CD4-positive, alpha-beta T cell treated with Interleukin-2 at 100 ng/mL for 4 hours (primary cell): ENCODE results near the gene CSNK1A1.
"Not testable (repeated sequence)": the region's sequence is repeated elsewhere in the genome, so short reads cannot be mapped to it uniquely, and the experiment has no call there.

Experiments used
- DNase-seq: peaks from one replicate; pipeline ENCODE4 v3.0.0-alpha.2; 2020; ENCODE audit warnings: low spot score

CSNK1A1 gene

GRCh38 chr5:149490599-149491485, 60.4 kb downstream of the CSNK1A1 start:
- DNase-seq = no peak

- DNase-seq = no peak
Measured at GRCh38 chr5:149489605-149490037, 61.6 kb downstream of the CSNK1A1 start.

DNA sequence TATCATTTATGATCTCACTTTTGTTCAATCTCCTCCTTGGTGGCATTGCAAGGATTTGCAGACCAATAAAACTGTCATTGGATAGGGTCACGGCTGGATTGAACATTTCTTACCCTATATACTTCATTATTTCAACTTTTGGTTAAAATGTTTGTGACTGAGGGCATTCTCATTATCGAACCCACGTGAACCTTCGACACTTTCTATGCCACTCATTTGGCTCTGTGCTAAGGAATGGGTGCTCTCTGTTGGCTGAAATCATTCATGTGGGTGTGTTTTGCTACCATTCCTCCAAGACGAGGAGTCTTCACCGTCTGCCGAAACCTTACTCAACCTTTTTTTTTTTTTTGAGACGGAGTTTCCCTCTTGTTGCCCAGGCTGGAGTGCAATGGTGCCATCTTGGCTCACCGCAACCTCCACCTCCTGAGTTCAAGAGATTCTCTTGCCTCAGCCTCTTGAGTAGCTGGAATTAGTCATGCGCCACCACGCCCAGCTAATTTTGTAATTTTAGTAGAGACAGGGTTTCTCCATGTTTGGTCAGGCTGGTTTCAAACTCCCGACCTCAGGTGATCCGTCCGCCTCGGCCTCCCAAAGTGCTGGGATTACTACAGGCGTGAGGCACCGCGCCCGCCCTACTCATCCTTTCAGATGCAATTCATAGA, 62.5 kb downstream of the CSNK1A1 start:
- no peak for DNase-seq

DNA sequence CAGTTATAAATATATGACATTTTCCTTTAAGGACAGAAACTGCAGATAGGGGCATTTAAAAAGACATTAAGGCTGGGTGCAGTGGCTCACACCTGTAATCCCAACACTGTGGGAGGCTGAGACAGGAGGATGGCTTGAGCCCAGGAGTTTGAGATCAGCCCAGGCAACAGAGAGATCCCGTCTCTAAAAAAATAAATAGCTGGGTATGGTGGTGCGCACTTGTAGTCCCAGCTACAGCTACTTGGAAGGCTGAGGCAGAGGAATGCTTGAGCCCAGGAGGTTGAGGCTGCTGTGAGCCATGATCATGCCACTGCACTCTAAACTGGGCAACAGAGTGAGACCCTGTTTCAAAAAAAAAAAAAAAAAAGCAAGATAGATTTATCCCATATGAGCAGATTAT, 63.6 kb downstream of the CSNK1A1 start:
- no peak for DNase-seq

DNA sequence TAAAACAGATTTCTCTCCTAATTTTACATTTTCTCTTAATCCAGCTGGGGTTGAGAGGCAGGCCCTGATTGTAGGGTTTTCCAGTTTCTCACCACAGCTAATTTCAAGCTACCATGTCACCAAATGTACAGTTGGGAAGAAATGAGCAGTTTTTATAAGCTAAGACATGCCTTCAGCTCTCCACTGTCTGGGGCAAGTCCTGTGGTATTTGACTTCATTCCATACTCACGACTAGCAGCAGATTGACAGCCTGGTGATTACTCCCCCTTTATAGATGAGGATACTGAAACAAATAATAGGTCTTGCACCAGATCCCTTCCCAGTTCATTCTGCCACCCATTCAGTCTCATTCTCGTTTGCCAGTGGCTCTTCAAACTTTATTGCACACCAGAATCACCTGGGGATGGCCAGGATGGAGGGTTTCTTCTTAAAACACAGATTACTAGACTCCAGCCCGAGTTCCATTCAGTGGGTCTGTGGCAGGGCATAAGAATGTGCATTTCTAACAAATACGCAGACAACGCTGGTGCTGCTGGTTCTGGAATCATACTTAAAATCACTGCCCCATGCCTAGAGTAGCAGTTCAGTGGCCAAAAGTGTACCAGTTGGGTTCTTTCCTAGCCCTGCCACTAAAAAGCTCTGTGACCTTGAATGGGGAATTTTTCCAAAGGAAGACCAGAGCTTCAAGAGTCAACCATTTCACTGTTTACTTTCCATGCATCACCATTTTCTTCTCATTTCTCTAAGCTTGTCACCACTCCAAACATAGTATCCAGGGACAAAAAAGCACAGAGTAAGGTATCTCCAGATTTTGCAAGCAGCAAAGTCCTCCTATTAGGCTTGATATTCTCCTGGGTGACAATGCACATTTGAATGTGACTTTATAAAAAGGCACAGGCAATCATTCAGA, 64.3 kb downstream of the CSNK1A1 start:
- DNase-seq = no peak

DNA sequence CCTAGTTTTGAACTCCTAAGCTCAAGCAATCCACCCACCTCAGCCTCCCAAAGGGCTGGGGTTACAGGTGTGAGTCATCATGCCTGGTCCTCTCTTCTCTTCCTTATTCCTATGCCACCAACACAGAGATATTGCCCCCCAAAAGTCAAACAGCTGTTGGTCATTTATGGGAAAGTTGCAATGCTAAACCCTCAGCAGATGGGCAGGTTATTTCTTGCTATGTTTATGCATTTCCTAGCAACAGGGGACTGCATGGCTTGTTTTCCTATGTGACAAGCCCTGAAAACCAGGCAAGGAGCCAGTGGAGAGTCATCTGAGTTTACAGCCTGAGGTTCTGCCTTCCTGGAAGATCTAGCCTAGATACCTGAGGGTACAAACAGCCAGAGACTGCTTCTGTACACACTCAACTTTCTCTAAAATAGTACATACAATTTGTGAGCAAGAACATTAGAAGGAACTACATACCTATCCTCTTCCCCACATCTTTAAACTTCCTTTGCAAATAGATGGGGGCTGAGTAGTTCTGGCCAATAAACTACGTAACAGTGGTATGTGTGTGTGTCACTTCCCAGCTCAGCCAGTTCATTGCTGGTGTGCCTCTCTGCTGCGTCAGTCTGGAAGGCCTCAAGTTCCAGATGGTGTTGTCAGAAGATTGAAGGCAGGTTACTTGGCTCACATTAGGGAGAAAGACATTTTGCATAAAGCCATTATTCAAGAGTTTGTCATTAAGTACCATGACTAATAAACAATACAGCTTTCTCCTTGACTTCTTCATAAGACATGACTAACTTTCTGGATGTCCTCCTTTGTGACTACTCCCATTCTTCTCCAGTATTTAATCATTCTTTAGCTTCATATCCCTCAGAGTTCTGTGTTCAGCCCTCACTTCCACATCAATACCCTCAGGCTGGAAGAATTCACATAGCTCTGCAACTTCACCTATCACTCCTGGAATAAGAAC, 65.3 kb downstream of the CSNK1A1 start:
- no peak for DNase-seq

DNA sequence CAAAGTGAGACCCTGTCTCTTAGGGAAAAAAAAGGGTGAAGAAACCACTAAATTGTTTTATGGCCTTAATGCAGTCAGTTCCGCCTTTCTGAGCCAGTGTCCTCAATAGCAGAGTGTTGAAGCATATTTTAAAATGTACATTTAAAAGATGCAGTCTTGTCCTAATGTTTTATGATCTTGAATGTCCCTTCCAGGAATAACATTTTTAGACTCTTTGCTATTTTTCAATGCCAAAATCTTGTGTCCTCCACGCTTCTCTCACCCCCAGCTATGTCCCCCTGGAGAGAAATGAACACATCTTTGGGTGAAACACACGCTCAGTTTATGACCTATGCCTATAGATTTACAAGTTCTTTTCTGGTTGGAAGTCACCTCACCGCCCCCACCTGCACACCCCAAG, 69.8 kb downstream of the CSNK1A1 start:
- DNase-seq = no peak

DNA sequence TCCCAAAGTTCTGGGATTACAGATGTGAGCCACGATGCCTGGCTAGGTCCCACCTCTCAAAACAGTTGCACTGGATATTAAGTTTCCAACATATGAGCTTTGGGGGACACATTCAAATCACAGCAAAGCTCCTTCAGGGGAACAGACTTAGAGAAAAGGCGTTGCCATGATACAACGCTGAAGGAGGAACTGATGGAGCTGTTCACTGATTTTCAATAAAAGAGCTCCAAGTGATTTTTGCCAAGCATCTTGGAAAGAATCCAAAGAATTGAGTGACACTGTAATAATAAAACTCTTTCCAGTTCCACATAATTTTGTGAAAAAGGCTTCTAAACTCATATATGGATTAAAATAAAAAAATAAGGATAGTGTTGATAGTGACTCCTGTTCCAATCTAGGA, 72.5 kb downstream of the CSNK1A1 start:
- no peak for DNase-seq

- DNase-seq = no peak
Measured at GRCh38 chr5:149475777-149476176, 75.5 kb downstream of the CSNK1A1 start.

- no peak for DNase-seq
Measured at GRCh38 chr5:149474198-149474597, 77.0 kb downstream of the CSNK1A1 start.

GRCh38 chr5:149473441-149473840, 77.8 kb downstream of the CSNK1A1 start:
- no peak for DNase-seq

DNA sequence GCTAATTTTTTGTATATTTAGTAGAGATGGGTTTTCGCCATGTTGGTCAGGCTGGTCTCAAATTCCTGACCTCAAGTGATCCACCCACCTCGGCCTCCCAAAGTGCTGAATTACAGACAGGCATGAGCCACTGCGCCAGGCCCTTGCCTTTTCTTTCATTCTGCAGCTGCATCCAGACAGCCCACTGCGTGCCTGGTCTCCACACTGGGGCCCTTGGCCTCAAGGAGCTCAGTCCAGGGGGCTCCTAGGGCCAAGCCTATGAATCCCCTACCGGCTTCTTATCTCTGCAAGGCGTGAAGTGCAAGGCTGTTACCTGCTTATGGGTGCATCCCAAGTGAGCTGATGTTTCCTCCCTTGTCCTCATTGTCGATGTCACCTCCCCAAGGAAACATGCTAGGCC, 78.8 kb downstream of the CSNK1A1 start:
- DNase-seq = no peak

DNA sequence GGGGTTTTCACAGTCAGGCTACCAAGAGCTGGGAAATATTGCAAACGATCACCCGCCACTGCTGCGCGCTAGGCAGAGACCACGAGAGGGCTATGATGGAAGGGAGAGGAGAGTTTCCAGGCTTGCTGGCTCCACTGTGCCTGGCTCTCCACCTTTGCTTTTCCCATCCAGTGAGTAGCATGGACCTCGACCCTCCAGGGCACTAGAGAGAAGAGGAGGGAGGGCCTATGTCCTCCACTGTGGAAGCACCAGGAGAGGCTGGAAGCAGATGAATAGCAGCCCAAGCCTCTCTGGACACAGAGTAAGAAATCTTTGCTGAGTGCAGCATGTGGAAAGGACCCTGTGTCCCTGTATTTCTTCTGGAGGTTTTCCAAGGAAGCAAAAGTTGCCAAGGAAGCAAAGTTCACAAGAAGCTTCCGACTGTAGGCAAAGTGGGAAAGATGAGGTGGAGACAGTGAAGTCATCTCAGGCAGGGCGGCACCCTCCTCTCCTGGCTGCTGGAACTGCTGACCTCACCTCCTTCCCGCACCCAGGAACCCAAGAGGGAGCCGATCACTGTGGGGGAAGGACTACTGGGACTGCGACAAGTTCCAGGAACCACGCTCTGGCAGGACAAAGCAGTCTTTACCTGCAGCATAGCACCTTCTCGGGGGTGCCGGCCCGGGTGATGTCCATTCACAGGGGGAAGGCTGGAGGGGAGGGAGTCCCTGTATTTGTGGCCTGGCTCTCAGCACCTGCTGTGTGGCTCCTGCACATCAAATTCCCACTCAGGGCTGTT, 79.6 kb downstream of the CSNK1A1 start:
- no peak for DNase-seq

DNA sequence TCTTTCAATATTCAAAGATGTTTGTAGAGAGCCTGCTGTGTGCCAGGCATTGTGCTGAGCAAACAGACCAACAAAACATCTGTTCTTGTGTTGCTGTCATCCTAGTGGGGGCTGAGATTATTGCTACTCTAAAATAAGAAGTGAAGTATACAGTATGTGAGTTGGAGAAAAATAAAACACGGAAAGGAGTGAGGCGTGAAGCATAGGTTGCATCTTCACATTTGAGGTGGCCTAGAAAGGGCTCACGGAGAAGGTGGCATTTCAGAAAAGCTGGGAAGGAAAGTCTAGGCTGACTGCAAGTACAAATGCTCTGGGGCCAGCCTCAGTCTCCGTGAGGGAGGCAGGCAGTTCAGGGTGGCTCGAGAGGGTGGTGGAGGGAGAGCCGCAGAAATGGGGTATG, 80.3 kb downstream of the CSNK1A1 start:
- DNase-seq = no peak

- DNase-seq = no peak
Measured at GRCh38 chr5:149466457-149466972, 84.7 kb downstream of the CSNK1A1 start.

DNA sequence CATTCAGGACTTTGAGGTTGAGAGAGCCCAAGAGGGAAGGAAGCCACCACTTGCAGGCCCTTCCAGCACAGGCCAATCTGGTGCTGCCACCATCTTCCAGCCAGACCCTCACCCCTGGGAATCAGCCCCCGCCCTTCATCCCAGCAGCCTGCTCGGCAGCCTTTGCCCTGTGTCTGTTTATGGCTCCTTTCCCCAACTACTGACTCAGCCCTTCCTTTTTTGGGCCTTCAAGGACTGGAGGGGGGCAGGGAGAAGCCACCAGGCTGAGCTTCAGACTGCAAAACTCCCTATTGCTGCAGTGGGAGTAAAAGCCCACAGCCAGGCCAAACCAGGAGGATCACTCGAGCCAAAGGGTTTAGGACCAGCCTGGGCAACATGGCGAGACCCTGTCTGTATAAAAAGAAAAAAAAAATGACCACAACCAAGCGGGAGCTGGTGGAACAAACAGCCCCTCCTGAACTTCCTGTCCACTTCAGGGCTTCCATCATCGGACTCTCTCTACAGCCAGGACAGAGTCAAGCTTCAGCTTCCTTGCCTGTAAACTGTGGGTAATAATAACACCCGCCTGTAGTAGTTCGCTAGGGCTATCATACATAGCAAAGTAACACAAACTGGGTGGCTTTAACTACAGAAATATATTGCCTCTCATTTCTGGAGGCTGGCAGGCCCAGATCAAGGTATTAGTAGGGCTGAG, 86.3 kb downstream of the CSNK1A1 start:
- DNase-seq = no peak

DNA sequence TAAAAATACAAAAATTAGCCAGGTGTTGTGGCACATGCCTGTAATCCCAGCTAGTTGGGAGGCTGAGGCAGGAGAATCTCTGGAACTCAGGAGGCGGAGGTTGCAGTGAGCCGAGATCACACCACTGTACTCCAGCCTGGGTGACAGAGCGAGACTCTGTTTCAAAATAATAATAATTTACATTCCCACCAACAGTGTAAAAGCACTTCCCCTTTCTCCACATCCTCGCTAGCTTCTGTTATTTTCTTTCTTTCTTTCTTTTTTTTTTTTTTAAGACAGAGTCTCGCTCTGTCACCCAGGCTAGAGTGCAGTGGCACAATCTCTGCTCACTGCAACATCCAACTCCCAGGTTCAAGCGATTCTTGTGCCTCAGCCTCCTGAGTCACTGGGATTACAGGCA, 89.3 kb downstream of the CSNK1A1 start:
- not testable (repeated sequence) for DNase-seq

- DNase-seq = no peak
Measured at GRCh38 chr5:149459891-149460290, 91.3 kb downstream of the CSNK1A1 start.

DNA sequence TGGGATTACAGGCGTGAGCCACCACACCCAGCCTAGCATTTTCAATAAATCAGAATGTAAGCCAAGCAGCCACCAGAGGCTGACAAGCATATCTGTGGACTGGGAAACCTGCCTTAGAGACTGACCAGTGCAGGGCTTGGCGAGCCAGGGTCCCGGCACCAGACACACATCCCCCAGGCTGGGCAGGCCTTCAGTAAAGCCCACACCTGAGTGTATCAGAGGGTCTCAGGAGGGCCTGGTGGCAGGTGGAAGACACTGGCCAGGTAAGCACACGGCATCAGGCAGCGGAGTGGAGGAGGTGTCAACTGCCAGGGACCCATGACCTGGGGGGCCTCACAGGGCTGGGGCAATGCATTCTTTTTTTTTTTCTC, 93.9 kb downstream of the CSNK1A1 start:
- DNase-seq = no peak
